GM23338 (cell line): ENCODE results near the gene KCND2. TPM values are rescaled to one million over a fixed set of nuclear protein-coding genes. Genes with fewer than 3 reads are reported as not detected.
A peak's percentile ranks its signal among the peaks of the same experiment; 100 is the strongest.

ENCODE experiments used
- ATAC-seq: fragments of 200-7000 bp; cut with Tn5 transposase; 3 replicates; pipeline ENCODE4 v1.9.1; 2020
- DNase-seq: peaks from one replicate; pipeline ENCODE4 v3.0.0-alpha.2; 2015; ENCODE audit warnings: low spot score
- H2AFZ ChIP-seq: fragments of 200-600 bp; sonication (generic); 2 replicates; pipeline ENCODE4 v1.8.0; 2016; ENCODE audit warnings: antibody characterized with exemption, mild to moderate bottlenecking, moderate library complexity
- H3F3A ChIP-seq: fragments of 200-600 bp; sonication (generic); replicated peaks from 2 replicates; pipeline ENCODE4 v1.8.0; 2017; ENCODE audit warnings: antibody characterized with exemption, mixed run types, low read depth
- H3K27ac ChIP-seq: fragments of 200-600 bp; sonication (generic); 2 replicates; pipeline ENCODE4 v1.6.1; 2016; ENCODE audit warnings: low read depth
- H3K27me3 ChIP-seq: fragments of 200-600 bp; sonication (generic); 2 replicates; pipeline ENCODE4 v1.8.0; 2016; ENCODE audit warnings: mild to moderate bottlenecking, mixed run types, moderate library complexity; ENCODE audit not compliant: insufficient read depth
- H3K36me3 ChIP-seq: fragments of 200-600 bp; sonication (generic); 2 replicates; pipeline ENCODE4 v1.8.0; 2016; ENCODE audit warnings: mild to moderate bottlenecking; ENCODE audit not compliant: insufficient read depth
- H3K4me1 ChIP-seq: fragments of 200-600 bp; sonication (generic); 2 replicates; pipeline ENCODE4 v1.8.0; 2016; ENCODE audit warnings: mild to moderate bottlenecking, moderate library complexity; ENCODE audit not compliant: insufficient read depth
- H3K4me2 ChIP-seq: fragments of 200-600 bp; sonication (generic); 2 replicates; pipeline ENCODE4 v1.7.1; 2017; ENCODE audit warnings: mixed run types
- H3K4me3 ChIP-seq: fragments of 200-600 bp; sonication (generic); 2 replicates; pipeline ENCODE4 v1.6.1; 2016; ENCODE audit warnings: mixed run types
- H3K79me2 ChIP-seq: fragments of 200-600 bp; sonication (generic); replicated peaks from 2 replicates; pipeline ENCODE4 v1.8.0; 2017; ENCODE audit warnings: mild to moderate bottlenecking; ENCODE audit not compliant: insufficient read depth
- H3K9me2 ChIP-seq: fragments of 200-600 bp; sonication (generic); 2 replicates; pipeline ENCODE4 v1.8.0; 2017; ENCODE audit not compliant: insufficient read depth
- H4K20me1 ChIP-seq: fragments of 200-600 bp; sonication (generic); replicated peaks from 2 replicates; pipeline ENCODE4 v1.8.0; 2017; ENCODE audit warnings: mild to moderate bottlenecking; ENCODE audit not compliant: insufficient read depth
- H3K27ac Mint-ChIP-seq: 2 replicates; pipeline ENCODE4 v1.8.0; 2020; ENCODE audit warnings: inconsistent platforms, mild to moderate bottlenecking, moderate library complexity, mixed read lengths
- H3K27me3 Mint-ChIP-seq: 3 replicates; pipeline ENCODE4 v1.8.0; 2022; ENCODE audit warnings: low read depth, mild to moderate bottlenecking, moderate library complexity, mixed read lengths, inconsistent platforms; ENCODE audit not compliant: insufficient read depth, poor library complexity
- H3K36me3 Mint-ChIP-seq: 3 replicates; pipeline ENCODE4 v1.8.0; 2021; ENCODE audit warnings: low read depth, mild to moderate bottlenecking, inconsistent platforms, moderate library complexity, mixed read lengths
- H3K4me1 Mint-ChIP-seq: 3 replicates; pipeline ENCODE4 v1.8.0; 2020; ENCODE audit warnings: mild to moderate bottlenecking, inconsistent platforms, mixed read lengths
- H3K4me3 Mint-ChIP-seq: 3 replicates; pipeline ENCODE4 v1.8.0; 2021; ENCODE audit warnings: moderate library complexity, mild to moderate bottlenecking, inconsistent platforms, mixed read lengths
- H3K9me3 Mint-ChIP-seq: 3 replicates; pipeline ENCODE4 v1.8.0; 2020; ENCODE audit warnings: moderate library complexity, mild to moderate bottlenecking, inconsistent platforms, mixed read lengths
- CREB1 ChIP-seq: fragments of 250-450 bp; sonication (Bioruptor Pico); IDR thresholded peaks from 2 replicates; pipeline ENCODE4 v1.5.0; 2020; ENCODE audit warnings: low read depth, mild to moderate bottlenecking, moderate library complexity
- EZH2 ChIP-seq: fragments of 200-600 bp; sonication (generic); IDR thresholded peaks from one replicate; pipeline ENCODE4 v1.8.0; 2017; ENCODE audit warnings: antibody characterized with exemption, mild to moderate bottlenecking, low read depth; ENCODE audit not compliant: unreplicated experiment
- EZH2phosphoT487 ChIP-seq: fragments of 200-600 bp; sonication (generic); IDR thresholded peaks from one replicate; pipeline ENCODE4 v1.8.1; 2018; ENCODE audit warnings: antibody characterized with exemption; ENCODE audit not compliant: unreplicated experiment
- JUNB ChIP-seq: IDR thresholded peaks from one replicate; pipeline ENCODE4 v1.6.1; 2016; ENCODE audit warnings: antibody characterized with exemption; ENCODE audit not compliant: unreplicated experiment
- STAT1 ChIP-seq: IDR thresholded peaks from one replicate; pipeline ENCODE4 v1.6.1; 2016; ENCODE audit warnings: antibody characterized with exemption; ENCODE audit not compliant: unreplicated experiment
- ZNF331 ChIP-seq: fragments of 250-450 bp; sonication (Bioruptor Pico); IDR thresholded peaks from 2 replicates; pipeline ENCODE4 v1.5.0; 2020; ENCODE audit warnings: low read depth, mild to moderate bottlenecking, moderate library complexity
- polyA plus RNA-seq: library from polyadenylated mRNA; unstranded; fragments of >200 nt; fragmentation: Nextera tagmentation; extraction: Ambion mirVana; gene quantifications from 2 replicates; pipeline ENCODE4 v1.2.1, GENCODE V29; 2016
- total RNA-seq: library from RNA; depleted of rRNA; stranded (reverse); fragments of >200 nt; shearing (Covaris generic); gene quantifications from 2 replicates; pipeline ENCODE4 v1.2.3, GENCODE V29; 2014
- TF ChIP-seq, protein P1 (sequence below): fragments of 250-450 bp; sonication (Bioruptor Pico); IDR thresholded peaks from 2 replicates; pipeline ENCODE4 v1.5.0; 2020; ENCODE audit warnings: mild to moderate bottlenecking, moderate library complexity

Gene KCND2
- total and polyA plus RNA-seq, 2 experiments from 2014 or later = 7.1 to 15.6 TPM

GRCh38 chr7:120413164-120413563, 140.2 kb downstream of the KCND2 start (continued):
- TF ChIP-seq, protein P1, sequence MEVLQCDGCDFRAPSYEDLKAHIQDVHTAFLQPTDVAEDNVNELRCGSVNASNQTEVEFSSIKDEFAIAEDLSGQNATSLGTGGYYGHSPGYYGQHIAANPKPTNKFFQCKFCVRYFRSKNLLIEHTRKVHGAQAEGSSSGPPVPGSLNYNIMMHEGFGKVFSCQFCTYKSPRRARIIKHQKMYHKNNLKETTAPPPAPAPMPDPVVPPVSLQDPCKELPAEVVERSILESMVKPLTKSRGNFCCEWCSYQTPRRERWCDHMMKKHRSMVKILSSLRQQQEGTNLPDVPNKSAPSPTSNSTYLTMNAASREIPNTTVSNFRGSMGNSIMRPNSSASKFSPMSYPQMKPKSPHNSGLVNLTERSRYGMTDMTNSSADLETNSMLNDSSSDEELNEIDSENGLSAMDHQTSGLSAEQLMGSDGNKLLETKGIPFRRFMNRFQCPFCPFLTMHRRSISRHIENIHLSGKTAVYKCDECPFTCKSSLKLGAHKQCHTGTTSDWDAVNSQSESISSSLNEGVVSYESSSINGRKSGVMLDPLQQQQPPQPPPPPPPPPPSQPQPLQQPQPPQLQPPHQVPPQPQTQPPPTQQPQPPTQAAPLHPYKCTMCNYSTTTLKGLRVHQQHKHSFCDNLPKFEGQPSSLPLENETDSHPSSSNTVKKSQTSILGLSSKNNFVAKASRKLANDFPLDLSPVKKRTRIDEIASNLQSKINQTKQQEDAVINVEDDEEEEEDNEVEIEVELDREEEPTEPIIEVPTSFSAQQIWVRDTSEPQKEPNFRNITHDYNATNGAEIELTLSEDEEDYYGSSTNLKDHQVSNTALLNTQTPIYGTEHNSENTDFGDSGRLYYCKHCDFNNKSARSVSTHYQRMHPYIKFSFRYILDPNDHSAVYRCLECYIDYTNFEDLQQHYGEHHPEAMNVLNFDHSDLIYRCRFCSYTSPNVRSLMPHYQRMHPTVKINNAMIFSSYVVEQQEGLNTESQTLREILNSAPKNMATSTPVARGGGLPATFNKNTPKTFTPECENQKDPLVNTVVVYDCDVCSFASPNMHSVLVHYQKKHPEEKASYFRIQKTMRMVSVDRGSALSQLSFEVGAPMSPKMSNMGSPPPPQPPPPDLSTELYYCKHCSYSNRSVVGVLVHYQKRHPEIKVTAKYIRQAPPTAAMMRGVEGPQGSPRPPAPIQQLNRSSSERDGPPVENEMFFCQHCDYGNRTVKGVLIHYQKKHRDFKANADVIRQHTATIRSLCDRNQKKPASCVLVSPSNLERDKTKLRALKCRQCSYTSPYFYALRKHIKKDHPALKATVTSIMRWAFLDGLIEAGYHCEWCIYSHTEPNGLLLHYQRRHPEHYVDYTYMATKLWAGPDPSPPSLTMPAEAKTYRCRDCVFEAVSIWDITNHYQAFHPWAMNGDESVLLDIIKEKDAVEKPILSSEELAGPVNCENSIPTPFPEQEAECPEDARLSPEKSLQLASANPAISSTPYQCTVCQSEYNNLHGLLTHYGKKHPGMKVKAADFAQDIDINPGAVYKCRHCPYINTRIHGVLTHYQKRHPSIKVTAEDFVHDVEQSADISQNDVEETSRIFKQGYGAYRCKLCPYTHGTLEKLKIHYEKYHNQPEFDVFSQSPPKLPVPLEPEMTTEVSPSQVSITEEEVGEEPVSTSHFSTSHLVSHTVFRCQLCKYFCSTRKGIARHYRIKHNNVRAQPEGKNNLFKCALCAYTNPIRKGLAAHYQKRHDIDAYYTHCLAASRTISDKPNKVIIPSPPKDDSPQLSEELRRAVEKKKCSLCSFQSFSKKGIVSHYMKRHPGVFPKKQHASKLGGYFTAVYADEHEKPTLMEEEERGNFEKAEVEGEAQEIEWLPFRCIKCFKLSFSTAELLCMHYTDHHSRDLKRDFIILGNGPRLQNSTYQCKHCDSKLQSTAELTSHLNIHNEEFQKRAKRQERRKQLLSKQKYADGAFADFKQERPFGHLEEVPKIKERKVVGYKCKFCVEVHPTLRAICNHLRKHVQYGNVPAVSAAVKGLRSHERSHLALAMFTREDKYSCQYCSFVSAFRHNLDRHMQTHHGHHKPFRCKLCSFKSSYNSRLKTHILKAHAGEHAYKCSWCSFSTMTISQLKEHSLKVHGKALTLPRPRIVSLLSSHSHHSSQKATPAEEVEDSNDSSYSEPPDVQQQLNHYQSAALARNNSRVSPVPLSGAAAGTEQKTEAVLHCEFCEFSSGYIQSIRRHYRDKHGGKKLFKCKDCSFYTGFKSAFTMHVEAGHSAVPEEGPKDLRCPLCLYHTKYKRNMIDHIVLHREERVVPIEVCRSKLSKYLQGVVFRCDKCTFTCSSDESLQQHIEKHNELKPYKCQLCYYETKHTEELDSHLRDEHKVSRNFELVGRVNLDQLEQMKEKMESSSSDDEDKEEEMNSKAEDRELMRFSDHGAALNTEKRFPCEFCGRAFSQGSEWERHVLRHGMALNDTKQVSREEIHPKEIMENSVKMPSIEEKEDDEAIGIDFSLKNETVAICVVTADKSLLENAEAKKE (CRISPR knock-in tag) = no peak

GRCh38 chr7:120417244-120417979, 144.4 kb downstream of the KCND2 start:
- Mint-ChIP-seq H3K27me3 (no peaks in the 10 kb centered on the region), H3K4me1 (peaks cover 21% of the 10 kb centered on the region; the same call in 2 of the 3 replicates), H3K36me3 (no peaks in the 10 kb centered on the region), H3K4me3 (no peak overlapping the region), H3K27ac (peak overlapping the region; percentile 50; the same call in 1 of the 2 replicates), H3K9me3 (no peaks in the 10 kb centered on the region)
- Histone ChIP-seq H3K4me2 (no peak overlapping the region), H3K27me3 (no peaks in the 10 kb centered on the region), H3K4me3 (no peak overlapping the region), H3K27ac (no peak overlapping the region), H3K79me2 (no peaks in the 10 kb centered on the region), H3K4me1 (peaks cover 17% of the 10 kb centered on the region; the same call in 1 of the 2 replicates), H4K20me1 (no peaks in the 10 kb centered on the region), H3K36me3 (no peaks in the 10 kb centered on the region), H3K9me2 (no peaks in the 10 kb centered on the region), H2AFZ (no peak overlapping the region), H3F3A (no peaks in the 10 kb centered on the region)
- ATAC-seq (no peak), DNase-seq (no peak)
- TF ChIP-seq EZH2phosphoT487 = no peak
- no peak for TF ChIP-seq ZNF331 (CRISPR knock-in tag)
- TF ChIP-seq, protein P1 (CRISPR knock-in tag) = no peak
- no peak for TF ChIP-seq JUNB
- TF ChIP-seq EZH2 = no peak
- no peak for TF ChIP-seq STAT1
- no peak for TF ChIP-seq CREB1 (CRISPR knock-in tag)
